Measurements from ENCODE around the gene IMMT.

IMMT gene

DNA sequence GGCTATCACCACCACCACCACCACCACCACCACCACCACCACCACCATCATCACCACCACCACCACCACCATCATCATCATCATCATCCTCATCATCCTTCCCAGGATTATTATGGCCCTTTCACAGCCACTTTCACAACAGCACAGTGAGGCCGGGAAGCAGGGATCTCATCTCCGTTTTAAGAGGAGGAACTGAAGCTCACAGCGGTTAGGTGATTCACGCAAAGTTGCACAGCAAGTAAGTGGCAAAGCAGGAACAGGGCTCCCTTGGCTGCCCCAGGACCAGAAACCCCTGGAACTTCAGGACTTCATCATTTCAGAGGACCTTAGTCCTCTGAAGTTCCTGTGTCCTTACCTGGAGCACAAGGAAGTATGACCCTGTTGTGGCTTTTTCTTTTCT is 30.8 kb upstream of the IMMT start:
- TF ChIP-seq, protein P1, sequence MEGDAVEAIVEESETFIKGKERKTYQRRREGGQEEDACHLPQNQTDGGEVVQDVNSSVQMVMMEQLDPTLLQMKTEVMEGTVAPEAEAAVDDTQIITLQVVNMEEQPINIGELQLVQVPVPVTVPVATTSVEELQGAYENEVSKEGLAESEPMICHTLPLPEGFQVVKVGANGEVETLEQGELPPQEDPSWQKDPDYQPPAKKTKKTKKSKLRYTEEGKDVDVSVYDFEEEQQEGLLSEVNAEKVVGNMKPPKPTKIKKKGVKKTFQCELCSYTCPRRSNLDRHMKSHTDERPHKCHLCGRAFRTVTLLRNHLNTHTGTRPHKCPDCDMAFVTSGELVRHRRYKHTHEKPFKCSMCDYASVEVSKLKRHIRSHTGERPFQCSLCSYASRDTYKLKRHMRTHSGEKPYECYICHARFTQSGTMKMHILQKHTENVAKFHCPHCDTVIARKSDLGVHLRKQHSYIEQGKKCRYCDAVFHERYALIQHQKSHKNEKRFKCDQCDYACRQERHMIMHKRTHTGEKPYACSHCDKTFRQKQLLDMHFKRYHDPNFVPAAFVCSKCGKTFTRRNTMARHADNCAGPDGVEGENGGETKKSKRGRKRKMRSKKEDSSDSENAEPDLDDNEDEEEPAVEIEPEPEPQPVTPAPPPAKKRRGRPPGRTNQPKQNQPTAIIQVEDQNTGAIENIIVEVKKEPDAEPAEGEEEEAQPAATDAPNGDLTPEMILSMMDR (conservative IDR thresholded peaks at IDR 0.05; ENCODE audit: low read length), result no peak
- DNase-seq (ENCODE audit: low read depth), result no peak
- no peak overlapping the region for H3K4me3 ChIP-seq (ENCODE audit: low read length)

DNA sequence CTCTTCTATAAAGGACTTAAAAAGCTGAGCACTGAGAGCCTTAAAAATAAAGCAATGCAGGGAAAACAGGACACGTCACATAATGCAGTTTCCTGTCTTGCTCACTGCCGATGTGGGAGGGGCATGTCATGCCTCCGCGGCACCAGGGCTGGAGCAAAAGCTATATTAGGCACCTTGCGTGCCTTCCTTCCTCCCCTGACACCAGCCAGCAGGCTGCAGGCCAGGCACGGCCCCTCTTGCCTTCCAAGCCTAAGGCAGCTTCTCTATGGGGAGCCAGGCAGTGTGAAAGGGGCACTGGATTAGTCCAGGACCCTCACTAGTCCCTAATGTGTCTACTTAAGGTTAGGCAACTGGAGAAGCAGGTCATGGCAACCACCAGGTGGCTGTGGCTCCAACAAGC is 30.3 kb upstream of the IMMT start:
- TF ChIP-seq, protein P1 (conservative IDR thresholded peaks at IDR 0.05; ENCODE audit: low read length), result no peak
- no peak overlapping the region for H3K4me3 ChIP-seq (ENCODE audit: low read length)
- no peak for DNase-seq (ENCODE audit: low read depth)

DNA sequence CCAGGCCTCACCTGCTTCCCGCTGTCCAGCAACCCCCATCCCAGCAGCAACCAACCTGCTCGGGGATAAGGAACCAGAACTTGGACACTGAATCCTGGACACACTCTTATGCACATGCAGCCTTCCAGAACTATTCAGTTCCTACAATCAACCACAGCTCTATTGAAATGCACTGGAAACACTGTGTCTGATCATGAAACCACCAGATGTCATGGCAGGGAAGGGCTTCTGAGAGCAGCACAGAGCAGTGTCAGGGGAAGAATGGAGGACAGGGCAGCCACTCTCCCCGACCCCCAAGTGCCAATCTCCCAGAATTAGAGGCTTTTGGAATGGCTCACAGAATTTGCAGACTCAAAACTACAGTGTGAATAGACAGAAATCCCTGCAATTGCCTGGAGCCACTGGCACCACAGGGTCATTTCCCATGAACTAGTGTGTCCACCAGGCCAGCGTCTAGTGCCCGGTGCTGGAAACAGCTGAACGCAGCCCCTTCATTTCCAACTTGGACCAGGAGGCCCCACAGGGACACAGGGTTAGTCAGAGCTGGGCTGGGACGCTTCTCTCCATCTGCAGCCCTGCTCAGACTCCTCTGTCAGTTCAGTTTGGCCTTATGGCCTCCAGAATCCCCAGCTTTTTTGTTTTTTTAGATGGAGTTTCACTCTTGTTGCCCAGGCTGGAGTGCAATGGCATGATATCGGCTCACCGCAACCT is 29.5 kb upstream of the IMMT start:
- TF ChIP-seq, protein P1 (conservative IDR thresholded peaks at IDR 0.05; ENCODE audit: low read length), result no peak
- no peak for DNase-seq (ENCODE audit: low read depth)
- no peak overlapping the region for H3K4me3 ChIP-seq (ENCODE audit: low read length)

DNA sequence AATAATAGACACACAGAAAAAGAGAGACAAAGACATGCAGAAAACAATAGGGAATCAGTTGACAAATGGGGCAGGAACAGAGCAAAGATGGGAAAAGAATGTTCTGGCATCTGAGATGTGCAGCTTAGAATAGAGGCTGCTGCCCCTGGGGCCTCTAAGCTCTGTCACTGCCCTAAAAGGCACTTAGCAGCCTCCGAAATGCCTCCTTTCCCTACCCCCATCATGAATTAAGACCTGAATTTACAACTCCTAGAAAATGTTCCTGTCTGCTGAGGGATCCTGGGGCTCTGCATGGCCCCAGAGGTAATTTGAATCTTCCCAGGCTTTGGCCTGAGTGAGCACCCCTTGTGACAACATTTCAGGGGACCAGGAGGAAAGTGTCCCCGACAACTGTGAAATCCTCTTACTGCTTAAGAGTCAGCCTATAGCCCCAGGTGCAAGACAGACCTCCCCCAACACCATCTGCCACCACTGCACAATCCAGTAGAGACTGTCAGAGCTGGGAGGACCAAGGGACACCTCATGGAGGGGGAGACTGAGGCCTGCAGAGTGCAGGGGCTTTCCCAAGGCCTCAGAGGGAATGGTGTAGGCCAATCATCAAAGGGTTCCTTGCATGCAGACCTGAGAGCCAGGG is 28.8 kb upstream of the IMMT start:
- DNase-seq (ENCODE audit: low read depth), result no peak
- TF ChIP-seq, protein P1 (conservative IDR thresholded peaks at IDR 0.05; ENCODE audit: low read length), result no peak
- no peak overlapping the region for H3K4me3 ChIP-seq (ENCODE audit: low read length)

DNA sequence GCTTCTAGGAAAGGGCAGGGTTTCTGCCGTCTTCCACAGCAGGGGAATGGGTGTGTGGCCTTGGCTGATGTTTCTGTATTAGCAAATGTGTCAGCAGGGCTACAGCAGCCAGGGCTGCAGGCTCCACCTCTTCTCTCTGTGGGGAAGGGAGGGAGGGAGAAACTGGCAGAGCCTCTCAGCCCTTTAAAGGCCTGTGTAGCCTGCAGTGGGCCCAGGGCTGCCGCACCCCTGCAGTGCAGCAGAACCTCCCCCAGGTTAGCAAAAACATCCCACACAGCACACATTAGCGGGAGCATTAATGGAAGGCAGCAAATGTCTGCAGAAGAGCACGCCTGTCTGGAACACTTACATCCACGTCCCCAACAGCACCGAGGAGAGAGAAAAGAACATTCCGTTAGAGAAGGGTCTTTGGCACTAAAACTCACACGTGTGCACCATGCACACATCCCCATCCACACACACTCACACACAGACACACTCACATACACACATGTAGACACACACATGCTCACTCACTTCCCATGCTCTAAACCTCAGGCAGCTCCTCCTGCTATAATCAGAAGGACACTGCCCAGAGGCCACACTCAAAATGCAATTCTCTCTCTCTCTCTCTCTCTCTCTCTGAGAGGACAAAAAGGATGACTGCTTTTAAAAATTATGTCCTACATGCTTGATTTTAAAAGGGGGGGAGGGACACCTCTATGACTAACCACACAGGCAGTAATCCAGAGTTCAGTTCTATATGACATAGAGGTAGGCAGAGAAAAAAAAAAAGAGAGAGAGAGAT is 28.1 kb upstream of the IMMT start:
- TF ChIP-seq, protein P1 (conservative IDR thresholded peaks at IDR 0.05; ENCODE audit: low read length), result no peak
- H3K4me3 ChIP-seq (ENCODE audit: low read length), result no peak overlapping the region
- DNase-seq (ENCODE audit: low read depth), result peak; percentile 47

DNA sequence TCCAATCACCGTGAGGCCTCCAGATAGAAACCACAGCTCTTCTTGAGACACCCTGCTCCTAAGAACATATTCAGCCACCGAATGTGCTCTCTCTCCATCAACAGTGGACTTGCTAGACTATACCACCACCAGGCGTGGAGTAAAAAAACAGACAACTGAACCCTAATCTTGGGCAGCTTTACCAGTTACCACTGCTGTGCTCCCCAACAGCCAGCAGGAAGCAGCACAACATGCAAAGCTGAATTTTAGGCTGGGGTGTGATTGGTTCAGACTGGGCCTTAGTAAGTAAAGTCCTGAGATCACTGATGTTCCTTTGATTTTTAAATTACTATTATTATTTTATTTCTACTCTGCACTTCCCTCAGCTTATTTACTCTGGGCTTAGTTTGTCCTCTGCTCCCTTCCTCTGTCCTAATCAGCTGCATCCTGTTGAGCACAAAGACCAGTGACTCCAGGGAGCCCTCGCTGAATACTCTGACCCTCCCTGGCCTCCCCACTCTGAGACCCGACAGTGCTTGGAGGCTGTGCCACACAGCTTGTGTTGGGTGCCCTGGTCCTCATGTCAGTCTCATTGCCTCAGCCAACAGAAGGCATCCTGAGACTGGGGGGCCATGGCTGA is 25.9 kb upstream of the IMMT start:
- DNase-seq (ENCODE audit: low read depth), result peak; percentile 52
- TF ChIP-seq, protein P1 (conservative IDR thresholded peaks at IDR 0.05; ENCODE audit: low read length), result peak; percentile 92
- no peak overlapping the region for H3K4me3 ChIP-seq (ENCODE audit: low read length)
